NCI-H2081 treated with DMSO at 0.1 percent for 48 hours (cell line): Measurements from ENCODE around the gene RFFL.
A peak's percentile ranks its signal among the peaks of the same experiment; 100 is the strongest.
"Not testable (repeated sequence)": the region's sequence is repeated elsewhere in the genome, so short reads cannot be mapped to it uniquely, and the experiment has no call there.

Experiments
- DNase-seq: peaks from one replicate; lab custom pipeline; 2025; lab: John Stamatoyannopoulos, UW

Gene RFFL

GRCh38 chr17:35063514-35064223 is at the start of gene RFFL:
TSS of gene RFFL (minus strand) at chr17:35063707. CDS start at chr17:35026553, 37,154 bp downstream.
- DNase-seq, result peak; percentile 46

- DNase-seq, result not testable (repeated sequence)
Observed at GRCh38 chr17:35110791-35111190, 47.3 kb upstream of the RFFL start.

- DNase-seq, result no peak
Observed at GRCh38 chr17:35104844-35105450, 41.4 kb upstream of the RFFL start.

- no peak for DNase-seq
Observed at GRCh38 chr17:35103271-35103670, 39.8 kb upstream of the RFFL start.

- no peak for DNase-seq
Observed at GRCh38 chr17:35101725-35102124, 38.2 kb upstream of the RFFL start.

- DNase-seq, result no peak
Observed at GRCh38 chr17:35101036-35101435, 37.5 kb upstream of the RFFL start.

GRCh38 chr17:35099908-35100307 is 36.4 kb upstream of the RFFL start:
- DNase-seq, result peak; percentile 72

GRCh38 chr17:35097776-35098175 is 34.3 kb upstream of the RFFL start:
- no peak for DNase-seq

- no peak for DNase-seq
Observed at GRCh38 chr17:35095741-35096140, 32.2 kb upstream of the RFFL start.

- no peak for DNase-seq
Observed at GRCh38 chr17:35094902-35095301, 31.4 kb upstream of the RFFL start.

- DNase-seq, result not testable (repeated sequence)
Observed at GRCh38 chr17:35090707-35091106, 27.2 kb upstream of the RFFL start.

- DNase-seq, result no peak
Observed at GRCh38 chr17:35089586-35090296, 26.2 kb upstream of the RFFL start.

- no peak for DNase-seq
Observed at GRCh38 chr17:35088881-35089585, 25.5 kb upstream of the RFFL start.

- DNase-seq, result no peak
Observed at GRCh38 chr17:35088356-35088880, 24.9 kb upstream of the RFFL start.

GRCh38 chr17:35087731-35088355 is 24.3 kb upstream of the RFFL start:
- DNase-seq, result no peak

- DNase-seq, result no peak
Observed at GRCh38 chr17:35086931-35087573, 23.5 kb upstream of the RFFL start.

GRCh38 chr17:35086164-35086563 is 22.7 kb upstream of the RFFL start:
- no peak for DNase-seq

GRCh38 chr17:35084987-35085386 is 21.5 kb upstream of the RFFL start:
- DNase-seq, result no peak

- no peak for DNase-seq
Observed at GRCh38 chr17:35083071-35083470, 19.6 kb upstream of the RFFL start.

GRCh38 chr17:35082073-35082657 is 18.7 kb upstream of the RFFL start:
- no peak for DNase-seq

- DNase-seq, result no peak
Observed at GRCh38 chr17:35081638-35082037, 18.1 kb upstream of the RFFL start.
